ENCODE measurements around the gene GTF2IRD1. TPM values are rescaled to one million over a fixed set of nuclear protein-coding genes. Genes with fewer than 3 reads are reported as not detected.
A peak's percentile ranks its signal among the peaks of the same experiment; 100 is the strongest.
"Not testable (repeated sequence)": the region's sequence is repeated elsewhere in the genome, so short reads cannot be mapped to it uniquely, and the experiment has no call there.

GTF2IRD1 gene
- total RNA-seq, 1 donor from 2014 or later = 32.6 TPM

- no peaks in the 10 kb centered on the region for H3K9me3 Mint-ChIP-seq (ENCODE audit: unreplicated experiment)
- TF ChIP-seq, protein P1, sequence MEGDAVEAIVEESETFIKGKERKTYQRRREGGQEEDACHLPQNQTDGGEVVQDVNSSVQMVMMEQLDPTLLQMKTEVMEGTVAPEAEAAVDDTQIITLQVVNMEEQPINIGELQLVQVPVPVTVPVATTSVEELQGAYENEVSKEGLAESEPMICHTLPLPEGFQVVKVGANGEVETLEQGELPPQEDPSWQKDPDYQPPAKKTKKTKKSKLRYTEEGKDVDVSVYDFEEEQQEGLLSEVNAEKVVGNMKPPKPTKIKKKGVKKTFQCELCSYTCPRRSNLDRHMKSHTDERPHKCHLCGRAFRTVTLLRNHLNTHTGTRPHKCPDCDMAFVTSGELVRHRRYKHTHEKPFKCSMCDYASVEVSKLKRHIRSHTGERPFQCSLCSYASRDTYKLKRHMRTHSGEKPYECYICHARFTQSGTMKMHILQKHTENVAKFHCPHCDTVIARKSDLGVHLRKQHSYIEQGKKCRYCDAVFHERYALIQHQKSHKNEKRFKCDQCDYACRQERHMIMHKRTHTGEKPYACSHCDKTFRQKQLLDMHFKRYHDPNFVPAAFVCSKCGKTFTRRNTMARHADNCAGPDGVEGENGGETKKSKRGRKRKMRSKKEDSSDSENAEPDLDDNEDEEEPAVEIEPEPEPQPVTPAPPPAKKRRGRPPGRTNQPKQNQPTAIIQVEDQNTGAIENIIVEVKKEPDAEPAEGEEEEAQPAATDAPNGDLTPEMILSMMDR (IDR thresholded peaks at IDR 0.05; ENCODE audit: unreplicated experiment) = no peak
- no peak for DNase-seq (ENCODE audit: low spot score)
- H3K36me3 Mint-ChIP-seq (ENCODE audit: low read depth, unreplicated experiment) = no peaks in the 10 kb centered on the region
- no peaks in the 10 kb centered on the region for H3K27me3 Mint-ChIP-seq (ENCODE audit: unreplicated experiment)
- no peak overlapping the region for H3K4me3 Mint-ChIP-seq (ENCODE audit: unreplicated experiment)
- H3K27ac Mint-ChIP-seq (ENCODE audit: unreplicated experiment) = no peak overlapping the region
- peaks cover 4% of the 10 kb centered on the region for H3K4me1 Mint-ChIP-seq (ENCODE audit: unreplicated experiment)
Observed at GRCh38 chr7:74412056-74412455, 41.6 kb upstream of the GTF2IRD1 start.

DNA sequence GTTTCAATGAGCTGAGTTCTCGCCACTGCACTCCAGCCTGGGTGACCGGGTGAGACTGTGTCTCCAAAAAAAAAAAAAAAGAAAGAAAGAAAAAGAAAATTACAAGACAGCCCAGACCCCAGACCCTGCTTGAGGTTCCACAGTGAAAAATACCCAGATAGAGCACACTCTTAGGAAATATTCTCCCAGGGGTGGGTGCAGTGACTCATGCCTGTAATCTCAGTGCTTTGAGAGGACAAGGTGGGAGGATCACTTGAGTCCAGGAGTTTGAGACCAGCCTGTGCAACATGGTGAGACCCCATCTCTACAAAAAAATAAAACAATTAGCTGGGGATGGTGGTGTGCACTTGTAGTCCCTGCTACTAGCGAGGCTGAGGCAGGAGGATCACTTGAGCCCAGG is 41.1 kb upstream of the GTF2IRD1 start:
- no peak overlapping the region for H3K4me3 Mint-ChIP-seq (ENCODE audit: unreplicated experiment)
- H3K27me3 Mint-ChIP-seq (ENCODE audit: unreplicated experiment) = no peaks in the 10 kb centered on the region
- DNase-seq (ENCODE audit: low spot score) = no peak
- H3K36me3 Mint-ChIP-seq (ENCODE audit: low read depth, unreplicated experiment) = no peaks in the 10 kb centered on the region
- H3K9me3 Mint-ChIP-seq (ENCODE audit: unreplicated experiment) = no peaks in the 10 kb centered on the region
- TF ChIP-seq, protein P1 (IDR thresholded peaks at IDR 0.05; ENCODE audit: unreplicated experiment) = no peak
- no peak overlapping the region for H3K27ac Mint-ChIP-seq (ENCODE audit: unreplicated experiment)
- H3K4me1 Mint-ChIP-seq (ENCODE audit: unreplicated experiment) = peaks cover 4% of the 10 kb centered on the region

DNA sequence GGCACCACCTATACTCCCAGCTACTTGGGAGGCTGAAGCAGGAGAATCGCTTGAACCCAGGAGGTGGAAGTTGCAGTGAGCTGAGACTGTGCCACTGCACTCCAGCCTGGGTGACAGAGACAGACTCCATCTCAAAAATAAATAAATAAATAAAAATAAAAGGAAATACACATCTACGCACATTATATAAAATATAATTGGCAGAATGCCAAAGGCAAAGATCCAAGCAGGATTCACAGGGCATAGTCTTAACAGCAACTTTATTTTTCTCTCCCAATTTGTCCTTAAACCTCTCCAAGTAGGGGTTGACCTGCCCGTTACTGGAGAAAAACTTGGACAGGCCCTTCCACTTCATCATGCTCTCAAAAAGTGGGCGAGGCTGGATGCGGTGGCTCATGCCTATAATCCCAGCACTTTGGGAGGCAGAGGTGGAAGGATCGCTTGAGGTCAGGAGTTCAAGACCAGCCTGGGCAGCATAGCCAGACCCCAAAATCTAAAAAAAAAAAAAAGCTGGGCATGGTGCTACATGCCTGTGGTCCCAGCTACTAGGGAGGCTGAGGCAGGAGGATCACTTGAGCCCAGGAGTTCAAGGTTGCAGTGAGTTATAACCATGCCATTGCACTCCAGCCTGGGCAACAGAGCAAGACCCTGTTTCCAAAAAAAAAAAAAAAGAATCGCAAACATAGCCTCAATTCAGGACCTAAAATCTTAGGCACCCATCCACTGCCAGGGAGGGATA is 38.9 kb upstream of the GTF2IRD1 start:
- H3K27ac Mint-ChIP-seq (ENCODE audit: unreplicated experiment); H3K27me3 Mint-ChIP-seq (ENCODE audit: unreplicated experiment); H3K36me3 Mint-ChIP-seq (ENCODE audit: low read depth, unreplicated experiment); H3K4me3 Mint-ChIP-seq (ENCODE audit: unreplicated experiment); H3K9me3 Mint-ChIP-seq (ENCODE audit: unreplicated experiment); DNase-seq (ENCODE audit: low spot score); H3K4me1 Mint-ChIP-seq (ENCODE audit: unreplicated experiment): not testable (repeated sequence)

DNA sequence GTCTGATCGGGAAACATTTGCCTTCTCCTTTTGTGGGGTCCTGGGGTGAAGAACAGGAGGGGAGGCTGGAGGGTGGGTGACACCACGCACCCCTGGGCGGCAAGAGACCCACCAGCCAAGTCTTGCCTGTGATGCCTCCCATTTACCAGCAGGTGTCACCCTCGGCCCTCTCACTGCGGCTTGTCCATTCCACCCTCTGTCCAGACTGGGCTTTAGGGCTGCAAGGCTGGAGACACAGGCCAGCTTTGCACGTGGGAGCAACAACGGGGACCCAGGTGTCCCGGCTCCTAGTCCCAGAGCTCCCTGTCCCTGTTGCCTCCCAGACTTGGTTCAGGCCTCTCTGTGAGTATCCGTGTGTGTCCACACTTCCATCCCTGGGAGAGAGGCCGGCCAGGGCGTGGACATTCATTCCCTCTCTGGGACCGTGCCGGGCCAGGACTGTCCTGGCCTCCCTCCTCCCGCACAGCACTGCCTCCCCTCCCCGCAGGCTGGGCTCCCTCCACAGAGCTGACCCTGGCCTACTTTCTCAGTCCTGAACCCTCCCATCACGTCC is 36.2 kb upstream of the GTF2IRD1 start:
- no peak overlapping the region for H3K27ac Mint-ChIP-seq (ENCODE audit: unreplicated experiment)
- H3K9me3 Mint-ChIP-seq (ENCODE audit: unreplicated experiment) = no peaks in the 10 kb centered on the region
- peaks cover 5% of the 10 kb centered on the region for H3K27me3 Mint-ChIP-seq (ENCODE audit: unreplicated experiment)
- peak; percentile 74 for DNase-seq (ENCODE audit: low spot score)
- no peak overlapping the region for H3K4me3 Mint-ChIP-seq (ENCODE audit: unreplicated experiment)
- H3K36me3 Mint-ChIP-seq (ENCODE audit: low read depth, unreplicated experiment) = no peaks in the 10 kb centered on the region
- H3K4me1 Mint-ChIP-seq (ENCODE audit: unreplicated experiment) = no peaks in the 10 kb centered on the region
- TF ChIP-seq, protein P1 (IDR thresholded peaks at IDR 0.05; ENCODE audit: unreplicated experiment) = peak; percentile 92

DNA sequence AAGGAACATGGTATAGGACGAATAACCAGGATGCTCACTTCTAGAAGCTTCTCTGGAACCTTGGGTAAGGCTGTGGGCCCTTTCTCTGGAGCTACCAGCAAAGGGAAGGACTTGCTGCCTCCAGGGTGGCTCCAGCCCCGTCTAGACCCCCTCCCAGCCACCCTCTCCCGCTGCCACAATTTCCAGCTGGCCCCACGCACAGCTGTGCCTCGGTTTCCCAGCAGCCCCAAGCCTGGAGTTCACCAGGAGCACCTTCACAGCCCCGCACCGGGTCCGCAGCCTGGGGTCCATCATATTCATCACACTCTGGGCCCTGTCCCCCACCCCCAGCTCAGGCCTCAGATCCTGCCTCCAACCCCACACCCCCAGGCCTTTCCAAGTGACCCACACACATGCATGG is 35.6 kb upstream of the GTF2IRD1 start:
- no peaks in the 10 kb centered on the region for H3K4me1 Mint-ChIP-seq (ENCODE audit: unreplicated experiment)
- peaks cover 5% of the 10 kb centered on the region for H3K27me3 Mint-ChIP-seq (ENCODE audit: unreplicated experiment)
- H3K36me3 Mint-ChIP-seq (ENCODE audit: low read depth, unreplicated experiment) = no peaks in the 10 kb centered on the region
- H3K9me3 Mint-ChIP-seq (ENCODE audit: unreplicated experiment) = no peaks in the 10 kb centered on the region
- TF ChIP-seq, protein P1 (IDR thresholded peaks at IDR 0.05; ENCODE audit: unreplicated experiment) = no peak
- peak overlapping the region; percentile 10 for H3K4me3 Mint-ChIP-seq (ENCODE audit: unreplicated experiment)
- H3K27ac Mint-ChIP-seq (ENCODE audit: unreplicated experiment) = no peak overlapping the region
- no peak for DNase-seq (ENCODE audit: low spot score)

Measured in endothelial cell (in vitro differentiated cells).